GM21381 (cell line): ENCODE measurements around the gene ZNF135.

Experiments
- ATAC-seq: cut with Tn5 transposase; IDR thresholded peaks from one replicate; pipeline ENCODE4 v1.9.1; 2021; ENCODE audit warnings: mild to moderate bottlenecking, moderate library complexity; ENCODE audit not compliant: unreplicated experiment

Gene ZNF135

GRCh38 chr19:58059003-58059670, at the start of gene ZNF135:
Gene ZNF135, plus strand, starts transcription at chr19:58059282. Its CDS starts 721 bp downstream, at chr19:58060003.
- ATAC-seq = no peak

GRCh38 chr19:58009301-58009665, 49.8 kb upstream of the ZNF135 start:
- ATAC-seq = no peak

GRCh38 chr19:58009666-58010301, 49.3 kb upstream of the ZNF135 start:
- peak; percentile 73 for ATAC-seq

GRCh38 chr19:58010507-58010906, 48.6 kb upstream of the ZNF135 start:
- ATAC-seq = no peak

GRCh38 chr19:58014141-58014540, 44.9 kb upstream of the ZNF135 start:
- no peak for ATAC-seq

GRCh38 chr19:58020129-58020528, 39.0 kb upstream of the ZNF135 start:
- ATAC-seq = no peak

- ATAC-seq = no peak
Measured at GRCh38 chr19:58021541-58022282, 37.4 kb upstream of the ZNF135 start.

GRCh38 chr19:58022283-58022660, 36.8 kb upstream of the ZNF135 start:
- ATAC-seq = no peak

- ATAC-seq = no peak
Measured at GRCh38 chr19:58024661-58025060, 34.4 kb upstream of the ZNF135 start.

GRCh38 chr19:58033741-58034476, 25.2 kb upstream of the ZNF135 start, which contains the start of gene ZSCAN1:
Gene ZSCAN1, plus strand, starts transcription at chr19:58034025. Its CDS starts 3,812 bp downstream, at chr19:58037837.
- ATAC-seq = no peak

- ATAC-seq = no peak
Measured at GRCh38 chr19:58034477-58034793, 24.6 kb upstream of the ZNF135 start.

GRCh38 chr19:58035863-58036262, 23.2 kb upstream of the ZNF135 start:
- no peak for ATAC-seq

- no peak for ATAC-seq
Measured at GRCh38 chr19:58037927-58038687, 21.0 kb upstream of the ZNF135 start.

- no peak for ATAC-seq
Measured at GRCh38 chr19:58038688-58039204, 20.3 kb upstream of the ZNF135 start.

- no peak for ATAC-seq
Measured at GRCh38 chr19:58040751-58041525, 18.1 kb upstream of the ZNF135 start.

- ATAC-seq = no peak
Measured at GRCh38 chr19:58042495-58043340, 16.4 kb upstream of the ZNF135 start.

- no peak for ATAC-seq
Measured at GRCh38 chr19:58044391-58044790, 14.7 kb upstream of the ZNF135 start.

GRCh38 chr19:58044886-58045285, 14.2 kb upstream of the ZNF135 start:
- no peak for ATAC-seq
